Mesenchymal stem cell (in vitro differentiated cells and primary cell): ENCODE measurements around the gene SLC24A4.

Experiments
- DNase-seq: peaks from one replicate; pipeline ENCODE4 v3.0.0-alpha.2; 2013
- H2AFZ ChIP-seq: one replicate; pipeline ENCODE4 v1.6.1; 2013; ENCODE audit warnings: low read depth, mild to moderate bottlenecking, control low read depth, inconsistent platforms, low read length, moderate library complexity
- H2AK5ac ChIP-seq: 2 replicates; pipeline ENCODE4 v1.6.1; 2013; ENCODE audit warnings: low read length, moderate library complexity, mild to moderate bottlenecking, inconsistent platforms; ENCODE audit not compliant: severe bottlenecking
- H2BK120ac ChIP-seq: one replicate; pipeline ENCODE4 v1.6.1; 2013; ENCODE audit warnings: low read depth, mild to moderate bottlenecking, inconsistent platforms, low read length, moderate library complexity
- H2BK12ac ChIP-seq, 2 experiments: one replicate each; pipeline ENCODE4 v1.6.1; 2013; ENCODE audit warnings: inconsistent platforms in 2 of 2, low read length in 2 of 2, mild to moderate bottlenecking in 2 of 2, moderate library complexity in 2 of 2, control low read depth in 1 of 2
- H2BK15ac ChIP-seq: one replicate; pipeline ENCODE4 v1.6.1; 2013; ENCODE audit warnings: mild to moderate bottlenecking, low read depth, inconsistent platforms; ENCODE audit not compliant: poor library complexity, severe bottlenecking
- H2BK5ac ChIP-seq: 2 replicates; pipeline ENCODE4 v1.6.1; 2013; ENCODE audit warnings: low read depth, mild to moderate bottlenecking, low read length, control low read depth, inconsistent platforms; ENCODE audit not compliant: poor library complexity, severe bottlenecking
- H3K14ac ChIP-seq, 2 experiments: one replicate each; pipeline ENCODE4 v1.6.1; 2013; ENCODE audit warnings: inconsistent platforms in 2 of 2, low read length in 2 of 2, control low read depth in 1 of 2, mild to moderate bottlenecking in 1 of 2, moderate library complexity in 1 of 2
- H3K18ac ChIP-seq, 2 experiments: one replicate each; pipeline ENCODE4 v1.6.1; 2013; ENCODE audit warnings: inconsistent platforms in 2 of 2, low read length in 2 of 2, control low read depth in 1 of 2, low read depth in 1 of 2, mild to moderate bottlenecking in 1 of 2
- H3K23ac ChIP-seq, 2 experiments: one replicate each; pipeline ENCODE4 v1.6.1; 2013; ENCODE audit warnings: inconsistent platforms in 2 of 2, low read length in 2 of 2, mild to moderate bottlenecking in 2 of 2, moderate library complexity in 2 of 2, control low read depth in 1 of 2
- H3K27ac ChIP-seq: 2 replicates; pipeline ENCODE4 v1.5.1; 2013; ENCODE audit warnings: mild to moderate bottlenecking, moderate library complexity, low read length, control low read depth, inconsistent platforms; ENCODE audit not compliant: poor library complexity, severe bottlenecking
- H3K27me3 ChIP-seq, 2 experiments: 2 replicates each; pipeline versions ENCODE4 v1.6.1 to v1.7.0; 2013; ENCODE audit warnings: low read length in 2 of 2, mild to moderate bottlenecking in 2 of 2, moderate library complexity in 2 of 2, control low read depth in 1 of 2, inconsistent platforms in 1 of 2; ENCODE audit not compliant: control insufficient read depth in 1 of 2, insufficient read depth in 1 of 2
- H3K36me3 ChIP-seq, 2 experiments: 2 replicates each; pipeline versions ENCODE4 v1.6.1 to v1.7.0; 2013; ENCODE audit warnings: low read length in 2 of 2, control low read depth in 1 of 2, inconsistent platforms in 1 of 2, low read depth in 1 of 2, mild to moderate bottlenecking in 1 of 2; ENCODE audit not compliant: insufficient read depth in 2 of 2, control insufficient read depth in 1 of 2
- H3K4ac ChIP-seq, 2 experiments: one replicate each; pipeline ENCODE4 v1.6.1; 2013; ENCODE audit warnings: inconsistent platforms in 2 of 2, low read length in 2 of 2, mild to moderate bottlenecking in 2 of 2, moderate library complexity in 2 of 2, control low read depth in 1 of 2, low read depth in 1 of 2
- H3K4me1 ChIP-seq: 2 replicates; pipeline ENCODE4 v1.6.1; 2013; ENCODE audit warnings: low read depth, low read length, control low read depth; ENCODE audit not compliant: control insufficient read depth, insufficient read depth
- H3K4me2 ChIP-seq: 2 replicates; pipeline ENCODE4 v1.6.1; 2013; ENCODE audit warnings: low read length, mild to moderate bottlenecking, inconsistent platforms; ENCODE audit not compliant: poor library complexity, severe bottlenecking
- H3K4me3 ChIP-seq, 2 experiments: 2 replicates each; pipeline versions ENCODE4 v1.5.1 to v1.7.0; 2013; ENCODE audit warnings: low read length in 2 of 2, mild to moderate bottlenecking in 2 of 2, control low read depth in 1 of 2, low read depth in 1 of 2; ENCODE audit not compliant: insufficient read depth in 1 of 2
- H3K79me1 ChIP-seq: replicated peaks from 2 replicates; pipeline ENCODE4 v1.6.1; 2013; ENCODE audit warnings: mild to moderate bottlenecking, control low read depth, low read length, inconsistent platforms; ENCODE audit not compliant: poor library complexity, severe bottlenecking
- H3K9ac ChIP-seq: 2 replicates; pipeline ENCODE4 v1.7.0; 2013; ENCODE audit warnings: mild to moderate bottlenecking, low read length, moderate library complexity
- H3K9me3 ChIP-seq: 2 replicates; pipeline ENCODE4 v1.7.0; 2013; ENCODE audit warnings: mild to moderate bottlenecking, low read length; ENCODE audit not compliant: control insufficient read depth
- H4K8ac ChIP-seq: one replicate; pipeline ENCODE4 v1.6.1; 2013; ENCODE audit warnings: inconsistent platforms, mild to moderate bottlenecking, low read length, moderate library complexity
- H4K91ac ChIP-seq: one replicate; pipeline ENCODE4 v1.6.1; 2013; ENCODE audit warnings: mild to moderate bottlenecking, low read length, inconsistent platforms
- WGBS: methylation state at CpG from one replicate; pipeline ENCODE4 v1.1.7; 2013; ENCODE audit warnings: mixed read lengths; 5-methylcytosine and 5-hydroxymethylcytosine counted together

Gene SLC24A4

DNA sequence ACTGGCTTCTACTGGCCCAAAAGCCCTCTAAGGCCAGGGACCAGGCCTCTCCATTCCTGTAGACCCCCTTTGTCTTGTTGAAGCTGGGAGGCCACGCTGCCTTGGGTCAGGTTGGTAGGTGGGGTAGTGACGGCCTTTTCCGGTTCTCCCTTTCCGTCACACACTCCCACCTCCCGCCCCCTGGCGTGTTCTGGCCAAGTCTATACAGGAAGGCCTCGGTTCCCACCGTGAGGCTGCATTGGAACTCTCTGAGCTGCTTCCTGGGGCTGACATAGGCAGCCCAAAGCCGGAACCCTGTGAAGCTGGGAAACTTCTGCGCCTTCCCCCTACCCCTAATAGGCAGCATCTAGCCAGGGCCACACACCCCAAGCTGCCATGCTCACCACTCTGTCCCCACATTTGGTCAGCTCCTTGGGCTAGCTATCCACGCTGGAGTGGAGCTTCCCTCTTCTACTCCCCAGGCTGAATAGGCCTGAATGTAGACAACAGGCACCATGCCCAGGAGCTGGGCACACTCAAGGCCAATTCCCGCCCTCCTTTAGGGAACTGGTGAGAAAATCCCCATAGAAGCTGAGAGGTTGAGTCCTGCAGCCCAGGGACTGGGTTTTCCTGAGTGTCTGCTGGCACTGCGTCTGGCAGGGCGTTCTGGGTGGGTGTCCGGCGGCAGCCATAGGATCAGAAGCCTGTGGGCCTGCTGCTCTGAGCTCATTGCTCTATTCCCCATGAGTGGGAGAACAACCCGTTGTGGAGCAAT lies 226.3 kb downstream of the SLC24A4 start:
- Histone ChIP-seq H4K8ac (no peak overlapping the region), H2BK120ac (peak overlapping the region; percentile 6), H3K14ac (no peak overlapping the region), H2AFZ (no peak overlapping the region), H3K9ac (peak overlapping the region; percentile 63), H3K27ac (no peak overlapping the region), H2AK5ac (no peak overlapping the region), H4K91ac (peak overlapping the region; percentile 62), H3K79me1 (peaks cover 21% of the 10 kb centered on the region), H3K36me3 (peaks cover 0 to 7% of the 10 kb centered on the region in 2 experiments), H2BK12ac (no peak overlapping the region), H3K27me3 (no peaks in the 10 kb centered on the region), H3K18ac (peak overlapping the region in 1 of 2 experiments; percentile 49), H3K4me3 (peak overlapping the region in 1 of 2 experiments; percentile 12), H2BK5ac (no peak overlapping the region), H3K4me1 (peaks cover 27% of the 10 kb centered on the region), H3K4me2 (no peak overlapping the region), H3K9me3 (no peaks in the 10 kb centered on the region), H3K4ac (no peak overlapping the region), H2BK15ac (no peak overlapping the region), H3K23ac (peak overlapping the region in 1 of 2 experiments; percentile 22)
- 96% methylated on average over 15 of the region's 17 CpGs for WGBS
- DNase-seq: no peak

GRCh38 chr14:92549859-92550230 lies 226.9 kb downstream of the SLC24A4 start:
- H3K18ac ChIP-seq: peak overlapping the region in 1 of 2 experiments; percentile 5
- H3K9me3 ChIP-seq: no peaks in the 10 kb centered on the region
- peak overlapping the region in 1 of 2 experiments; percentile 12 for H3K4me3 ChIP-seq
- no peak overlapping the region for H2AFZ ChIP-seq
- no peak overlapping the region for H4K91ac ChIP-seq
- no peak overlapping the region for H2AK5ac ChIP-seq
- H2BK12ac ChIP-seq: no peak overlapping the region
- H2BK15ac ChIP-seq: no peak overlapping the region
- H3K4me1 ChIP-seq: peaks cover 28% of the 10 kb centered on the region
- no peak overlapping the region for H3K23ac ChIP-seq
- H3K27ac ChIP-seq: no peak overlapping the region
- peaks cover 21% of the 10 kb centered on the region for H3K79me1 ChIP-seq
- DNase-seq: no peak
- peaks cover 0 to 7% of the 10 kb centered on the region in 2 experiments for H3K36me3 ChIP-seq
- H3K9ac ChIP-seq: peak overlapping the region; percentile 63
- WGBS: 86% methylated on average over 4 of the region's 7 CpGs
- no peak overlapping the region for H3K4me2 ChIP-seq
- H3K4ac ChIP-seq: no peak overlapping the region
- H3K27me3 ChIP-seq: no peaks in the 10 kb centered on the region
- H3K14ac ChIP-seq: no peak overlapping the region
- H2BK120ac ChIP-seq: no peak overlapping the region
- H4K8ac ChIP-seq: no peak overlapping the region
- no peak overlapping the region for H2BK5ac ChIP-seq
